HL-60 (cell line): Measurements from ENCODE around the gene KCNMA1.

Source experiments
- POLR2AphosphoS5 ChIP-seq: IDR thresholded peaks from 2 replicates; pipeline ENCODE4 v1.6.1; 2012; ENCODE audit warnings: low read depth
- TF ChIP-seq, protein P1 (sequence below): IDR thresholded peaks from one replicate; pipeline ENCODE4 v1.5.1; 2011; ENCODE audit warnings: low read length, control low read depth, inconsistent platforms; ENCODE audit not compliant: insufficient read depth

DNA sequence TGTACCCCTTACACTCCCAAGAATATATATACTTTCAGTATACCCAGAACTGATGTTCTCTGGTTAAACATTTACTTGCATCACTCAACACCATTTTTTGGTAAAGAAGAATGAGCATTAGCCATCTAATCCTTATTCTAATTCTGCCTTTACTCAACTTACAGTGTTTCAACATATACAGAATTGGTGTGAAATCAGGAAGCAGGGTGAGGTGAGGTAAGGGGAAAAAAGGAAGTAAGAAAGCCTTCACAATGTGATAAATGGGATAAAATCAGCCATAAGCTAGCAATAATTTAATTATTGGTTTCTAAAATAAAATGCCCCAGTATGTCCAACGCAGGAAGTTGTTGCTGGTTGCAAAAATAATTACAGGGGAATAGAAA, 605.4 kb downstream of the KCNMA1 start:
- TF ChIP-seq, protein P1, sequence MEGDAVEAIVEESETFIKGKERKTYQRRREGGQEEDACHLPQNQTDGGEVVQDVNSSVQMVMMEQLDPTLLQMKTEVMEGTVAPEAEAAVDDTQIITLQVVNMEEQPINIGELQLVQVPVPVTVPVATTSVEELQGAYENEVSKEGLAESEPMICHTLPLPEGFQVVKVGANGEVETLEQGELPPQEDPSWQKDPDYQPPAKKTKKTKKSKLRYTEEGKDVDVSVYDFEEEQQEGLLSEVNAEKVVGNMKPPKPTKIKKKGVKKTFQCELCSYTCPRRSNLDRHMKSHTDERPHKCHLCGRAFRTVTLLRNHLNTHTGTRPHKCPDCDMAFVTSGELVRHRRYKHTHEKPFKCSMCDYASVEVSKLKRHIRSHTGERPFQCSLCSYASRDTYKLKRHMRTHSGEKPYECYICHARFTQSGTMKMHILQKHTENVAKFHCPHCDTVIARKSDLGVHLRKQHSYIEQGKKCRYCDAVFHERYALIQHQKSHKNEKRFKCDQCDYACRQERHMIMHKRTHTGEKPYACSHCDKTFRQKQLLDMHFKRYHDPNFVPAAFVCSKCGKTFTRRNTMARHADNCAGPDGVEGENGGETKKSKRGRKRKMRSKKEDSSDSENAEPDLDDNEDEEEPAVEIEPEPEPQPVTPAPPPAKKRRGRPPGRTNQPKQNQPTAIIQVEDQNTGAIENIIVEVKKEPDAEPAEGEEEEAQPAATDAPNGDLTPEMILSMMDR: no peak
- TF ChIP-seq POLR2AphosphoS5: no peak
